Stimulated activated CD8-positive, alpha-beta memory T cell treated with anti-CD3 and anti-CD28 coated beads, Interleukin-4, amount 100 ng/mL, for 4 hours (primary cell): ENCODE measurements around the gene EPHB2.
"Not testable (repeated sequence)": the region's sequence is repeated elsewhere in the genome, so short reads cannot be mapped to it uniquely, and the experiment has no call there.

Source experiments
- DNase-seq, 2 donors: peaks; one replicate each; pipeline ENCODE4 v3.0.0-alpha.2; 2020; ENCODE audit warnings: low read depth in 2 of 2, low spot score in 1 of 2

The EPHB2 gene

GRCh38 chr1:22710701-22711049 lies at the start of gene EPHB2:
Gene EPHB2 (plus strand): TSS chr1:22710839. CDS start chr1:22710983, 144 bp downstream.
- no peak for DNase-seq

GRCh38 chr1:22661880-22662279 lies 48.8 kb upstream of the EPHB2 start:
- no peak for DNase-seq

GRCh38 chr1:22662318-22662717 lies 48.3 kb upstream of the EPHB2 start:
- no peak for DNase-seq

- no peak for DNase-seq
Measured at GRCh38 chr1:22662986-22663408, 47.6 kb upstream of the EPHB2 start.

- no peak for DNase-seq
Measured at GRCh38 chr1:22665752-22666151, 44.9 kb upstream of the EPHB2 start.

GRCh38 chr1:22666412-22666811 lies 44.2 kb upstream of the EPHB2 start:
- DNase-seq = no peak

- DNase-seq = not testable (repeated sequence)
Measured at GRCh38 chr1:22668840-22669239, 41.8 kb upstream of the EPHB2 start.

GRCh38 chr1:22670352-22670975 lies 40.2 kb upstream of the EPHB2 start:
- no peak for DNase-seq

GRCh38 chr1:22671999-22672398 lies 38.6 kb upstream of the EPHB2 start:
- no peak for DNase-seq

GRCh38 chr1:22673486-22674409 lies 36.9 kb upstream of the EPHB2 start:
- no peak for DNase-seq

- no peak for DNase-seq
Measured at GRCh38 chr1:22674410-22674749, 36.3 kb upstream of the EPHB2 start.

- not testable (repeated sequence) for DNase-seq
Measured at GRCh38 chr1:22676151-22676550, 34.5 kb upstream of the EPHB2 start.

- no peak for DNase-seq
Measured at GRCh38 chr1:22676916-22677583, 33.6 kb upstream of the EPHB2 start.

GRCh38 chr1:22677931-22678896 lies 32.4 kb upstream of the EPHB2 start:
- no peak for DNase-seq

GRCh38 chr1:22680726-22681125 lies 29.9 kb upstream of the EPHB2 start:
- no peak for DNase-seq

- DNase-seq = no peak
Measured at GRCh38 chr1:22681556-22682276, 28.9 kb upstream of the EPHB2 start.

GRCh38 chr1:22683547-22683946 lies 27.1 kb upstream of the EPHB2 start:
- no peak for DNase-seq

- no peak for DNase-seq
Measured at GRCh38 chr1:22685591-22686059, 25.0 kb upstream of the EPHB2 start.

- no peak for DNase-seq
Measured at GRCh38 chr1:22687191-22687590, 23.4 kb upstream of the EPHB2 start.

GRCh38 chr1:22688466-22688865 lies 22.2 kb upstream of the EPHB2 start:
- DNase-seq = no peak
